Trophoblast cell (in vitro differentiated cells and primary cell): ENCODE measurements around the gene MAD2L1BP.
"Not testable (repeated sequence)": the region's sequence is repeated elsewhere in the genome, so short reads cannot be mapped to it uniquely, and the experiment has no call there.

ENCODE experiments used
- DNase-seq, 2 donors: peaks; one replicate each; pipeline ENCODE4 v3.0.0-alpha.2; 2016
- H2AFZ ChIP-seq: 2 replicates; pipeline ENCODE4 v1.6.1; 2013; ENCODE audit warnings: low read length, moderate library complexity, mild to moderate bottlenecking; ENCODE audit not compliant: insufficient read depth, poor library complexity
- H2AK5ac ChIP-seq: 2 replicates; pipeline ENCODE4 v1.6.1; 2013; ENCODE audit warnings: mild to moderate bottlenecking, low read length
- H2BK120ac ChIP-seq: 2 replicates; pipeline ENCODE4 v1.6.1; 2013; ENCODE audit warnings: low read length, mild to moderate bottlenecking, moderate library complexity; ENCODE audit not compliant: insufficient read depth, poor library complexity
- H2BK12ac ChIP-seq: 2 replicates; pipeline ENCODE4 v1.6.1; 2013; ENCODE audit warnings: mild to moderate bottlenecking, low read length, moderate library complexity
- H2BK5ac ChIP-seq: 2 replicates; pipeline ENCODE4 v1.6.1; 2013; ENCODE audit warnings: low read length, low read depth, moderate library complexity, mild to moderate bottlenecking; ENCODE audit not compliant: poor library complexity
- H3K14ac ChIP-seq: 2 replicates; pipeline ENCODE4 v1.6.1; 2013; ENCODE audit warnings: mild to moderate bottlenecking, low read length
- H3K18ac ChIP-seq: 2 replicates; pipeline ENCODE4 v1.6.1; 2013; ENCODE audit warnings: mild to moderate bottlenecking, low read length
- H3K23ac ChIP-seq: 2 replicates; pipeline ENCODE4 v1.6.1; 2013; ENCODE audit warnings: low read length
- H3K27ac ChIP-seq: 2 replicates; pipeline ENCODE4 v1.5.1; 2013; ENCODE audit warnings: low read depth, mild to moderate bottlenecking, inconsistent platforms, low read length, moderate library complexity
- H3K27me3 ChIP-seq: 2 replicates; pipeline ENCODE4 v1.6.1; 2013; ENCODE audit warnings: inconsistent platforms, mild to moderate bottlenecking, low read length, moderate library complexity; ENCODE audit not compliant: insufficient read depth
- H3K36me3 ChIP-seq, 2 experiments: 1 replicate in 1 of 2; 2 replicates in 1 of 2; pipeline ENCODE4 v1.6.1; 2013; ENCODE audit warnings: low read length in 2 of 2, mild to moderate bottlenecking in 2 of 2, moderate library complexity in 1 of 2; ENCODE audit not compliant: insufficient read depth in 2 of 2, control insufficient read depth in 1 of 2
- H3K4ac ChIP-seq: 2 replicates; pipeline ENCODE4 v1.6.1; 2013; ENCODE audit warnings: low read depth, mild to moderate bottlenecking, low read length, moderate library complexity
- H3K4me1 ChIP-seq, 2 experiments: 1 replicate in 1 of 2; 2 replicates in 1 of 2; pipeline ENCODE4 v1.6.1; 2013; ENCODE audit warnings: low read length in 2 of 2, mild to moderate bottlenecking in 2 of 2, moderate library complexity in 1 of 2; ENCODE audit not compliant: insufficient read depth in 2 of 2, control insufficient read depth in 1 of 2
- H3K4me2 ChIP-seq: 2 replicates; pipeline ENCODE4 v1.6.1; 2013; ENCODE audit warnings: inconsistent platforms, mild to moderate bottlenecking, low read length, moderate library complexity
- H3K4me3 ChIP-seq: 2 replicates; pipeline ENCODE4 v1.5.1; 2013; ENCODE audit warnings: mild to moderate bottlenecking, low read depth, low read length, inconsistent platforms
- H3K79me1 ChIP-seq: one replicate; pipeline ENCODE4 v1.6.1; 2013; ENCODE audit warnings: low read length
- H3K79me2 ChIP-seq: 2 replicates; pipeline ENCODE4 v1.6.1; 2013; ENCODE audit warnings: low read length, mild to moderate bottlenecking; ENCODE audit not compliant: control insufficient read depth, insufficient read depth, poor library complexity
- H3K9ac ChIP-seq: 2 replicates; pipeline ENCODE4 v1.6.1; 2013; ENCODE audit warnings: mild to moderate bottlenecking, low read length
- H3K9me3 ChIP-seq: 2 replicates; pipeline ENCODE4 v1.6.1; 2013; ENCODE audit warnings: low read depth, mild to moderate bottlenecking, control low read depth, inconsistent platforms, low read length; ENCODE audit not compliant: insufficient read depth
- H4K12ac ChIP-seq: 2 replicates; pipeline ENCODE4 v1.6.1; 2013; ENCODE audit warnings: low read depth, mild to moderate bottlenecking, low read length, moderate library complexity
- H4K8ac ChIP-seq: 2 replicates; pipeline ENCODE4 v1.6.1; 2013; ENCODE audit warnings: low read depth, mild to moderate bottlenecking, low read length, moderate library complexity
- H4K91ac ChIP-seq: one replicate; pipeline ENCODE4 v1.6.1; 2013; ENCODE audit warnings: low read depth, mild to moderate bottlenecking, low read length, moderate library complexity
- WGBS: extraction: QIAGEN DNeasy Blood & Tissue Kit; methylation state at CpG from one replicate; pipeline ENCODE4 v1.1.7; 2013; ENCODE audit warnings: missing lambda C conversion rate; ENCODE audit not compliant: insufficient read length, insufficient coverage; ENCODE audit errors: extremely low coverage; 5-methylcytosine and 5-hydroxymethylcytosine counted together

The MAD2L1BP gene

GRCh38 chr6:43648248-43648647, 12.6 kb downstream of the MAD2L1BP start:
- Histone ChIP-seq H3K23ac (no peak overlapping the region), H3K4me3 (no peak overlapping the region), H3K18ac (no peak overlapping the region), H3K4me2 (no peak overlapping the region), H3K27me3 (no peaks in the 10 kb centered on the region), H3K36me3 (no peaks in the 10 kb centered on the region), H4K91ac (no peak overlapping the region), H3K27ac (no peak overlapping the region), H4K8ac (no peak overlapping the region), H2AK5ac (no peak overlapping the region), H4K12ac (no peak overlapping the region), H2BK120ac (no peak overlapping the region), H3K4ac (no peak overlapping the region), H3K79me2 (no peaks in the 10 kb centered on the region), H2AFZ (no peak overlapping the region), H3K9ac (no peak overlapping the region), H2BK5ac (no peak overlapping the region), H2BK12ac (no peak overlapping the region), H3K79me1 (no peaks in the 10 kb centered on the region), H3K4me1 (peaks cover 4 to 5% of the 10 kb centered on the region in 2 experiments), H3K14ac (no peak overlapping the region), H3K9me3 (no peaks in the 10 kb centered on the region)
- no peak for DNase-seq
- WGBS = no CpG with 5 or more reads among the region's 2 CpGs

- H3K4ac ChIP-seq, H3K79me2 ChIP-seq, H3K18ac ChIP-seq, H2BK12ac ChIP-seq, H2BK5ac ChIP-seq, H2AK5ac ChIP-seq, H3K9me3 ChIP-seq, H4K12ac ChIP-seq, H3K27ac ChIP-seq, H2AFZ ChIP-seq, H3K79me1 ChIP-seq, H4K8ac ChIP-seq, H3K14ac ChIP-seq, H3K9ac ChIP-seq, H3K27me3 ChIP-seq, H3K36me3 ChIP-seq, DNase-seq, H3K4me3 ChIP-seq, H3K23ac ChIP-seq, H3K4me2 ChIP-seq, H3K4me1 ChIP-seq, H2BK120ac ChIP-seq, H4K91ac ChIP-seq: not testable (repeated sequence)
- WGBS = no CpG with 5 or more reads among the region's 2 CpGs
Observed at GRCh38 chr6:43652822-43653221, 17.2 kb downstream of the MAD2L1BP start.

GRCh38 chr6:43657221-43657802, 21.7 kb downstream of the MAD2L1BP start:
- WGBS = no CpG with 5 or more reads among the region's 3 CpGs
- DNase-seq = no peak
- Histone ChIP-seq H3K9me3 (no peaks in the 10 kb centered on the region), H2AK5ac (no peak overlapping the region), H3K18ac (no peak overlapping the region), H3K79me1 (no peaks in the 10 kb centered on the region), H3K27me3 (no peaks in the 10 kb centered on the region), H3K4me2 (no peak overlapping the region), H3K9ac (no peak overlapping the region), H3K4ac (no peak overlapping the region), H2BK5ac (no peak overlapping the region), H4K91ac (no peak overlapping the region), H2AFZ (no peak overlapping the region), H4K8ac (no peak overlapping the region), H3K23ac (no peak overlapping the region), H4K12ac (no peak overlapping the region), H3K79me2 (no peaks in the 10 kb centered on the region), H3K27ac (no peak overlapping the region), H3K4me1 (no peaks in the 10 kb centered on the region), H2BK120ac (no peak overlapping the region), H3K4me3 (no peak overlapping the region), H2BK12ac (no peak overlapping the region), H3K36me3 (no peaks in the 10 kb centered on the region), H3K14ac (no peak overlapping the region)

DNA sequence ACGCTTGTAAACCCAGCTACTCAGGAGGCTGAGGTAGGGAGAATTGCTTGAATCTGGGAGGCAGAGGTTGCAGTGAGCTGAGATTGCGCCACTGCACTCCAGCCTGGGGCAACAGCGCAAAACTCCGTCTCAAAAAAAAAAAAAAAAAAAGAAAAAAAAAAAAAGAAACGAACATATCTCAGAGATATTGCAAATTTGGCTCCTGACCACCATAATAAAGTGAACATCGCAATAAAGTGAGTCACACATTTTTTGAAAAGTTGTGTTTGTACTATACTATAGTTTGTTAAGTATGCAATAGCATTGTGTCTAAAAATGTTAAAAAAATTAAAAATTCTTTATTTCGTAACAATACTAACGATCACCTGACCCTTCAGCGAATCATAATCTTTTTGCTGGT, 22.5 kb downstream of the MAD2L1BP start:
- Histone ChIP-seq H3K36me3 (no peaks in the 10 kb centered on the region), H4K12ac (no peak overlapping the region), H3K27me3 (no peaks in the 10 kb centered on the region), H2AK5ac (no peak overlapping the region), H2BK5ac (no peak overlapping the region), H3K9me3 (no peaks in the 10 kb centered on the region), H4K8ac (no peak overlapping the region), H3K23ac (no peak overlapping the region), H3K27ac (no peak overlapping the region), H3K4ac (no peak overlapping the region), H3K4me3 (no peak overlapping the region), H3K9ac (no peak overlapping the region), H3K79me1 (no peaks in the 10 kb centered on the region), H4K91ac (no peak overlapping the region), H2BK120ac (no peak overlapping the region), H2BK12ac (no peak overlapping the region), H3K4me1 (no peaks in the 10 kb centered on the region), H3K4me2 (no peak overlapping the region), H3K79me2 (no peaks in the 10 kb centered on the region), H3K14ac (no peak overlapping the region), H2AFZ (no peak overlapping the region), H3K18ac (no peak overlapping the region)
- peak; percentile 16 to 84 for DNase-seq
- WGBS = no CpG with 5 or more reads among the region's 9 CpGs
